NT2/D1 (cell line): ENCODE measurements around the gene SEC22A.

ENCODE experiments used
- SUZ12 ChIP-seq: IDR thresholded peaks from 2 replicates; pipeline ENCODE4 v1.6.1; 2011; ENCODE audit not compliant: insufficient read length, insufficient read depth; ENCODE audit errors: extremely low read depth
- YY1 ChIP-seq: IDR thresholded peaks from 2 replicates; pipeline ENCODE4 v1.6.1; 2011; ENCODE audit not compliant: insufficient read length, insufficient read depth
- ZNF274 ChIP-seq: IDR thresholded peaks from 2 replicates; pipeline ENCODE4 v1.6.1; 2011; ENCODE audit warnings: mild to moderate bottlenecking, low read depth, low read length

GRCh38 chr3:123155471-123156011, 46.2 kb upstream of the SEC22A start:
- TF ChIP-seq ZNF274 (no peak), YY1 (no peak), SUZ12 (no peak)
